Stimulated activated CD4-positive, alpha-beta T cell treated with anti-CD3 and anti-CD28 coated beads, Interleukin-12 subunit alpha, Interleukin-12 subunit beta, amount 100 ng/mL, for 24 hours (primary cell): ENCODE measurements around the gene ABCA13.
"Not testable (repeated sequence)": the region's sequence is repeated elsewhere in the genome, so short reads cannot be mapped to it uniquely, and the experiment has no call there.

Experiments used
- DNase-seq, 2 experiments: peaks; one replicate each; pipeline ENCODE4 v3.0.0-alpha.2; 2020; ENCODE audit warnings: low read depth in 2 of 2

Gene ABCA13

GRCh38 chr7:48171202-48171601 is at the start of gene ABCA13:
TSS of gene ABCA13 (plus strand) at chr7:48171458. CDS start at chr7:48171484, 26 bp downstream.
- DNase-seq, result no peak

- DNase-seq, result no peak
Measured at GRCh38 chr7:48126037-48126436, 45.2 kb upstream of the ABCA13 start.

- DNase-seq, result no peak
Measured at GRCh38 chr7:48130658-48131108, 40.6 kb upstream of the ABCA13 start.

- no peak for DNase-seq
Measured at GRCh38 chr7:48132792-48133191, 38.5 kb upstream of the ABCA13 start.

- no peak for DNase-seq
Measured at GRCh38 chr7:48139459-48139858, 31.8 kb upstream of the ABCA13 start.

DNA sequence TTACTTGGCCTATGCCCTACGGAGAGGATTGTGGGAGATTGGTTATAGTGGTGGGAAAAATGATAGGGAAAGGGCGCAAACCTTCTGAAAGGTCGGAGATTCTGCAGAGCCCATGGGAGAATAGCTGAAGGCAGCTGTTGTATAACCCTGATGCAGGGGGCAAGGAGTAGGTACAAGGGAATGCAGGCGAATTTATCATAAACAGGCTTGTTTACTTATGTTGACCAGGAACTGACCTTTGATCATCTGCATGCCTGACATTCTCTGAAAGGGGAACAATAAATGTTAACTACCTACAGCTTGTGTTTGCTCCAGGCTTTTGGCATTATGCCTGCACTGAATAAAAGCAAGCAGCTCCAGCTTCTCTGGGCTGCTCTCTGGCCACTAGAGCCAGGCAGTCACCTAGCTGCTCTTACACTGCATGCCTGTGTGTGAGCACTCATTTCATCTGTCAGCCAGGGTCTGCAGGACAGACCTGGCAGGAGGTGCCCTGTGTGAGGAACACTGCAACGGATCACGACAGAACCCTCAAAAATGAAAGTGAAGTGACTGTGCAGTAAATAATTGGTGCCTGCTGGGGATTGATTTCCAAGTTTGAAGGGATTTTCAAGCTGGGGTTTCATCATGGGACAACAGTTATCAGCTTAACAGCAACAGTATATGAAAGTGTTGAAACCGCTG is 31.1 kb upstream of the ABCA13 start:
- DNase-seq, result no peak

- DNase-seq, result no peak
Measured at GRCh38 chr7:48141521-48141920, 29.7 kb upstream of the ABCA13 start.

DNA sequence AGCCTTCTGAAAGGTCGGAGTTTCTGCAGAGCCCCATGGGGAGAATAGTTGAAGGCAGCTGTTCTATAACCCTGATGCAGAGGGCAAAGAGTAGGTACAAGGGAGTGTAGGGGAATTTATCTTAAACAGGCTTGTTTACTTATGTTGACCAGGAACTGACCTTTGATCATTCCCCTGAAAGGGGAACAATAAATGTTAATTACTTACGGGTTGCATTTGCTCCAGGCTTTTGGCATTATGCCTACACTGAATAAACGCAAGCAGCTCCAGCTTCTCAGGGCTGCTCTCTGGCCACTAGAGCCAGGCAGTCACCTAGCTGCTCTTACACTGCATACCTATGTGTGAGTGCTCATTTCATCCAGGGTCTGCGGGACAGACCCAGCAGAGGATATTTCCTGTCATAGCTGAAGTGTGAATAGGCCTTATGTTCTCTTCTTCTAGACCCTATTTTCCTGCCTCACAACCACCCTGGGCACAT is 26.9 kb upstream of the ABCA13 start:
- no peak for DNase-seq

- DNase-seq, result no peak
Measured at GRCh38 chr7:48147078-48147591, 24.1 kb upstream of the ABCA13 start.

GRCh38 chr7:48147690-48148089 is 23.6 kb upstream of the ABCA13 start:
- not testable (repeated sequence) for DNase-seq

- no peak for DNase-seq
Measured at GRCh38 chr7:48148311-48148710, 22.9 kb upstream of the ABCA13 start.

GRCh38 chr7:48149058-48149457 is 22.2 kb upstream of the ABCA13 start:
- DNase-seq, result no peak

DNA sequence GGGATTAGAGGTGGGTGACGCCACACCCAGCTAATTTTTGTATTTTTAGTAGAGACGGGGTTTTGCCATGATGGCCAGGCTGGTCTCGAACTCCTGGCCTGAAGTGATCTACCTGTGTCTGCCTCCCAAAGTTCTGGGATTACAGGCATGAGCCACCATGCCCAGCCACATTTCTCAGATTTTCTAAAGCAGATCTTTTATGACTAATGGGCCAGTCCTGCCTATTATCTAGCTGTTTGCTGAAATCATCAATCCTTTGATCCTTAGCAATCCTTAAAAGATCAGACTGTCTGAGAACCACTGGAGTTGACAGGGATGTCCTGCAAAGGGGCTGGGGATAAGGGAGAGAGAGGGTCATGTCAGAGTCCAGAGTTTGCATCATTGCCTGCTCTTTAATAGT is 21.2 kb upstream of the ABCA13 start:
- no peak for DNase-seq

DNA sequence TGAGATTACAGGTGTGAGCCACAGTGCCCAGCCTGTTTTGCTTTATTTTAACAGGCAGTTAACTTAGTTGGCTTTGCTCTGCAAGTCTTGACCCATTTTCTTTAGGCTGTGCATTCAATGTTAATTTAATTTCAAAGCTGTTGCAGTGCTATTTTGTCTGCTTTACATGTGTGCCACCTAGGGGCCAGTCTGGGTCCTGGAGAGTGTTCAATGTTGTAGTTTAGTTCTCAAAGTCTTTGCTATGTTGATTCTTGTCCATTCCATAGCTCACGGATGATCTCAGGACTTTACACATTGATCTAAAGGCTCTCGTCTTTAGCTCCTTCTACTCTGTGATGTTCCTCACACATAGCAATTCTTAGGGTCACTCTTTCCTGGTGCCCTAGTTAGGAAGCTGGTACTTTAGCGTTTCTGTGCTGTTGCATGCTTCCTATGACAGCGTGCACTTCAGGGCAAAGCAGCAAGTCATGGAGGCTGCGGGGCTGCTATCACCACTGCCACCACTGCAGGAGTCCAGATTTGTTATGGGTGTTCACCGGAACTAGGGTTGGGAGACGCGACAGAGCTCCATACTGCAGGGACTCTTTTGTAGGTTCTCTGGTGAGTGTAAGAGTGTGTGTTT is 16.4 kb upstream of the ABCA13 start:
- peak in 1 of 2 experiments; percentile 19 for DNase-seq

GRCh38 chr7:48158404-48158803 is 12.9 kb upstream of the ABCA13 start:
- no peak for DNase-seq

GRCh38 chr7:48161407-48162125 is 9.7 kb upstream of the ABCA13 start:
- DNase-seq, result no peak

GRCh38 chr7:48165157-48165556 is 6.1 kb upstream of the ABCA13 start:
- DNase-seq, result no peak

- no peak for DNase-seq
Measured at GRCh38 chr7:48168159-48168558, 3.1 kb upstream of the ABCA13 start.

GRCh38 chr7:48170506-48170905 is 752 bp upstream of the ABCA13 start:
- no peak for DNase-seq

- DNase-seq, result no peak
Measured at GRCh38 chr7:48173313-48173712, 2.1 kb downstream of the ABCA13 start.

- no peak for DNase-seq
Measured at GRCh38 chr7:48173756-48174382, 2.6 kb downstream of the ABCA13 start.

GRCh38 chr7:48175019-48175418 is 3.8 kb downstream of the ABCA13 start:
- DNase-seq, result no peak
